Ishikawa (cell line): ENCODE data around the gene PLEKHA7.

ENCODE experiments used
- CEBPB ChIP-seq: IDR thresholded peaks from 2 replicates; pipeline ENCODE4 v1.6.1; 2012
- RAD21 ChIP-seq: IDR thresholded peaks from 2 replicates; pipeline ENCODE4 v1.6.1; 2012; ENCODE audit warnings: low read depth
- TAF1 ChIP-seq: IDR thresholded peaks from 2 replicates; pipeline ENCODE4 v1.6.1; 2012; ENCODE audit warnings: low read depth, mild to moderate bottlenecking
- TEAD4 ChIP-seq: IDR thresholded peaks from 2 replicates; pipeline ENCODE4 v1.6.1; 2012
- ZBTB7A ChIP-seq: IDR thresholded peaks from 2 replicates; pipeline ENCODE4 v1.6.1; 2012; ENCODE audit warnings: low read depth
- TF ChIP-seq, protein P1 (sequence below): IDR thresholded peaks from 2 replicates; pipeline ENCODE4 v1.6.1; 2012
- TF ChIP-seq, protein P2 (sequence below): IDR thresholded peaks from 2 replicates; pipeline ENCODE4 v1.6.1; 2012; ENCODE audit warnings: low read depth, mild to moderate bottlenecking
- TF ChIP-seq, protein P3 (sequence below): IDR thresholded peaks from 2 replicates; pipeline ENCODE4 v1.6.1; 2012

DNA sequence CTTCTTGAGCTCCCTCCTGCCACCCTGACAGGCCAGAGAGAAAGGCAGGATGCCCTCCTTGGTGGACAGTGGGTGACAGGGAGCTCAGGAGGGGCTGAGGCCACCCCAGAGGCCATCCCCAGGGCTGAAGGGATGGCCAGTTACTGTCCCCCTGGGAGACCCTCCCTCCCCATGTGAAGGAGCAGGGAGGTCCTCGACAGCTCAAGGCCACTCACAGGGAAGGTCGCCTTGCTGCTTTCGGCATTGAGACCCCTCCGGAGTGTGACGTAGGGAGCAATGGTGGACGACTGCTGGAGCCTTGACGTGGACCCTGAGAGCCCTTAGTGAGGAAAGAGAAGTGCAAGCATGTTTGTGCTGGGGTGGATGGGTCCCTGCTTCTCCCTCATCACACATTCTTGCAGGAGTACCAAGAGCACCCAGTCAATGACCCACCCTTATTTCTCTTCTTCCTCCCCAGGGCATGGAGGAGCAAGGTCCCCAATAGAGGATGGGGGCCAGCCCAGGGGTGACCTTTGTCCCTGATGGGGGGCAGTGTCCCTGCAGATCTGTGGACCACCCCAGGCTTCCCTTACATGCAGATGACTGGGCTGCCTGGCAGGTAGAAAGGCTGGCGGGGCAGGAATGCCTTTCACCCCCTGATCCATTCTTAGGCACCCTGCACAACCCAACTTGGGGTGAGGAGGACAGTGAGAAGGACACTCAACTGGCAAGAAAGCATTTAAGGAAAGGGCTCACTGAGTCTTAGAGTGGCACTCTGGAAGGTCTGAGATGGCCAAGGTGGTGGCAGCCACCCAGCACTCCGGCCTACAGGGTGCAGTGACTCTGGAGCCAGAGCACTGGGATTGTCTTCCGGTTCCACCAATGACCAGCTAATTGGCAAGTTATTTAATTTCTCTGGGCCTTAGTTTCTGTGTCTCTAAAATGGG, 224.4 kb downstream of the PLEKHA7 start:
- no peak for TF ChIP-seq ZBTB7A
- no peak for TF ChIP-seq RAD21
- TF ChIP-seq TAF1, result no peak
- no peak for TF ChIP-seq TEAD4
- TF ChIP-seq, protein P1, sequence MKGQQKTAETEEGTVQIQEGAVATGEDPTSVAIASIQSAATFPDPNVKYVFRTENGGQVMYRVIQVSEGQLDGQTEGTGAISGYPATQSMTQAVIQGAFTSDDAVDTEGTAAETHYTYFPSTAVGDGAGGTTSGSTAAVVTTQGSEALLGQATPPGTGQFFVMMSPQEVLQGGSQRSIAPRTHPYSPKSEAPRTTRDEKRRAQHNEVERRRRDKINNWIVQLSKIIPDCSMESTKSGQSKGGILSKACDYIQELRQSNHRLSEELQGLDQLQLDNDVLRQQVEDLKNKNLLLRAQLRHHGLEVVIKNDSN, result no peak
- TF ChIP-seq CEBPB, result no peak
- TF ChIP-seq, protein P2, sequence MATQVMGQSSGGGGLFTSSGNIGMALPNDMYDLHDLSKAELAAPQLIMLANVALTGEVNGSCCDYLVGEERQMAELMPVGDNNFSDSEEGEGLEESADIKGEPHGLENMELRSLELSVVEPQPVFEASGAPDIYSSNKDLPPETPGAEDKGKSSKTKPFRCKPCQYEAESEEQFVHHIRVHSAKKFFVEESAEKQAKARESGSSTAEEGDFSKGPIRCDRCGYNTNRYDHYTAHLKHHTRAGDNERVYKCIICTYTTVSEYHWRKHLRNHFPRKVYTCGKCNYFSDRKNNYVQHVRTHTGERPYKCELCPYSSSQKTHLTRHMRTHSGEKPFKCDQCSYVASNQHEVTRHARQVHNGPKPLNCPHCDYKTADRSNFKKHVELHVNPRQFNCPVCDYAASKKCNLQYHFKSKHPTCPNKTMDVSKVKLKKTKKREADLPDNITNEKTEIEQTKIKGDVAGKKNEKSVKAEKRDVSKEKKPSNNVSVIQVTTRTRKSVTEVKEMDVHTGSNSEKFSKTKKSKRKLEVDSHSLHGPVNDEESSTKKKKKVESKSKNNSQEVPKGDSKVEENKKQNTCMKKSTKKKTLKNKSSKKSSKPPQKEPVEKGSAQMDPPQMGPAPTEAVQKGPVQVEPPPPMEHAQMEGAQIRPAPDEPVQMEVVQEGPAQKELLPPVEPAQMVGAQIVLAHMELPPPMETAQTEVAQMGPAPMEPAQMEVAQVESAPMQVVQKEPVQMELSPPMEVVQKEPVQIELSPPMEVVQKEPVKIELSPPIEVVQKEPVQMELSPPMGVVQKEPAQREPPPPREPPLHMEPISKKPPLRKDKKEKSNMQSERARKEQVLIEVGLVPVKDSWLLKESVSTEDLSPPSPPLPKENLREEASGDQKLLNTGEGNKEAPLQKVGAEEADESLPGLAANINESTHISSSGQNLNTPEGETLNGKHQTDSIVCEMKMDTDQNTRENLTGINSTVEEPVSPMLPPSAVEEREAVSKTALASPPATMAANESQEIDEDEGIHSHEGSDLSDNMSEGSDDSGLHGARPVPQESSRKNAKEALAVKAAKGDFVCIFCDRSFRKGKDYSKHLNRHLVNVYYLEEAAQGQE, result no peak
- TF ChIP-seq, protein P3, sequence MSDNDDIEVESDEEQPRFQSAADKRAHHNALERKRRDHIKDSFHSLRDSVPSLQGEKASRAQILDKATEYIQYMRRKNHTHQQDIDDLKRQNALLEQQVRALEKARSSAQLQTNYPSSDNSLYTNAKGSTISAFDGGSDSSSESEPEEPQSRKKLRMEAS, result no peak
